Psoas muscle (tissue), 8 donors: ENCODE results near the gene NAV2. TPM values are rescaled to one million over a fixed set of nuclear protein-coding genes. Genes with fewer than 3 reads are reported as not detected.

Experiments
- ATAC-seq, 4 donors: fragments of 200-7000 bp; cut with Tn5 transposase; one replicate each; pipeline ENCODE4 v1.9.1; 2020; ENCODE audit warnings: moderate library complexity in 3 of 4, mild to moderate bottlenecking in 2 of 4
- DNase-seq, 2 donors: peaks; one replicate each; pipeline ENCODE4 v3.0.0-alpha.2; 2020
- H3K27ac ChIP-seq: fragments of 200-600 bp; one replicate; pipeline ENCODE4 v1.8.0; 2022
- H3K27me3 ChIP-seq, 3 donors: fragments of 200-600 bp in 1 of 3; one replicate each; pipeline versions ENCODE4 v1.6.1 to v1.8.0; 2013 to 2022; ENCODE audit warnings: low read length in 2 of 3, mild to moderate bottlenecking in 2 of 3, moderate library complexity in 1 of 3; ENCODE audit not compliant: insufficient read depth in 3 of 3
- H3K36me3 ChIP-seq, 2 donors: fragments of 200-600 bp in 1 of 2; one replicate each; pipeline versions ENCODE4 v1.6.1 to v1.8.0; 2013 to 2022; ENCODE audit warnings: low read depth in 1 of 2, mild to moderate bottlenecking in 1 of 2, moderate library complexity in 1 of 2; ENCODE audit not compliant: insufficient read depth in 1 of 2
- H3K4me1 ChIP-seq: fragments of 200-600 bp; one replicate; pipeline ENCODE4 v1.8.0; 2022
- H3K4me3 ChIP-seq: fragments of 200-600 bp; one replicate; pipeline ENCODE4 v1.8.0; 2022; ENCODE audit warnings: mild to moderate bottlenecking
- H3K9me3 ChIP-seq: fragments of 200-600 bp; one replicate; pipeline ENCODE4 v1.8.0; 2022
- CTCF ChIP-seq: fragments of 200-600 bp; IDR thresholded peaks from one replicate; pipeline ENCODE4 v1.8.0; 2022; ENCODE audit warnings: antibody characterized with exemption
- WGBS, 3 donors: extraction: QIAGEN DNeasy Blood & Tissue Kit; methylation state at CpG; one replicate each; pipeline versions ENCODE4 v1.1.6 to v1.1.7; 2013; 5-methylcytosine and 5-hydroxymethylcytosine counted together
- intact Hi-C, 2 donors: fragments of 100-400 bp; cut with DNase I; formaldehyde crosslinking; loops; one replicate each; pipeline versions ENCODE4 v1.11.0 to v1.14.2; 2022
- polyA plus RNA-seq, 3 donors: library from polyadenylated mRNA; stranded (reverse); fragments of 200-250 nt; gene quantifications; one replicate each; pipeline ENCODE4 v1.2.3, GENCODE V29; 2013
- total RNA-seq, 4 donors: library from RNA; stranded (reverse); fragmentation: NEBNext Ultra II Directional in 2 of 4; extraction: Animal tissue kit (Norgen Biotek cat#: 25700) in 2 of 4; gene quantifications; one replicate each; pipeline versions ENCODE4 v1.2.1 to v1.2.4, GENCODE V29; 2021 to 2023
- donor health status: healthy with polysubstance abuse.
- donor health status: DM: no; HTN: no; CAD: no; lungs with moderate emphysema.
- donor health status: Bipolar disorder and iron deficiency.
- donor health status: healthy.
- donor health status: DM: yes; HTN: yes; CAD: no.
- donor health status: DM: no; HTN: no; CAD: no.
- donor health status: DM: no; HTN: no; CAD: no.
- donor health status: DM: yes; HTN: yes; CAD: no.

The NAV2 gene
- total and polyA plus RNA-seq, 7 donors = 0.68 to 21.8 (median 2.9) TPM

- intact Hi-C loops = no loop called here
- DNase-seq (no peak), ATAC-seq (peak in 3 of 4 donors; percentile 9 to 60 (median 29))
- Histone ChIP-seq H3K9me3 (no peaks in the 10 kb centered on the region), H3K27me3 (no peaks in the 10 kb centered on the region), H3K4me3 (no peak overlapping the region), H3K36me3 (peaks cover 0 to 3% of the 10 kb centered on the region in 2 donors), H3K4me1 (peaks cover 46% of the 10 kb centered on the region), H3K27ac (peak overlapping the region; percentile 47)
- TF ChIP-seq CTCF = no peak
- WGBS, 3 donors = 65 to 83% (median 66%) methylated on average over 3 of the region's 3 CpGs
These were observed 347.5 kb downstream of the NAV2 start for GRCh38 chr11:20060181-20060580.

GRCh38 chr11:20060647-20061205 lies 348.1 kb downstream of the NAV2 start:
- 51 to 67% (median 56%) methylated on average over 7 of the region's 7 CpGs for WGBS, 3 donors
- H3K9me3 ChIP-seq = no peaks in the 10 kb centered on the region
- intact Hi-C loops = no loop called here
- no peak overlapping the region for H3K27ac ChIP-seq
- no peaks in the 10 kb centered on the region for H3K27me3 ChIP-seq
- peaks cover 0 to 3% of the 10 kb centered on the region in 2 donors for H3K36me3 ChIP-seq
- DNase-seq (no peak), ATAC-seq (peak in 2 of 4 donors; percentile 23 to 58)
- H3K4me3 ChIP-seq = no peak overlapping the region
- no peak for TF ChIP-seq CTCF
- H3K4me1 ChIP-seq = peaks cover 41% of the 10 kb centered on the region

- Histone ChIP-seq H3K27me3 (no peaks in the 10 kb centered on the region), H3K4me1 (peaks cover 31% of the 10 kb centered on the region), H3K36me3 (peaks cover 0 to 3% of the 10 kb centered on the region in 2 donors), H3K4me3 (no peak overlapping the region), H3K27ac (no peak overlapping the region), H3K9me3 (no peaks in the 10 kb centered on the region)
- DNase-seq (no peak), ATAC-seq (no peak)
- no peak for TF ChIP-seq CTCF
- WGBS, 3 donors = 96 to 98% (median 97%) methylated on average over 5 of the region's 5 CpGs
- intact Hi-C loops = no loop called here
These were observed 349.1 kb downstream of the NAV2 start for GRCh38 chr11:20061776-20062175.

- no peaks in the 10 kb centered on the region for H3K27me3 ChIP-seq
- no peak overlapping the region for H3K27ac ChIP-seq
- WGBS, 3 donors = 92 to 96% (median 94%) methylated on average over 2 of the region's 2 CpGs
- H3K9me3 ChIP-seq = no peaks in the 10 kb centered on the region
- H3K36me3 ChIP-seq = peaks cover 3 to 21% of the 10 kb centered on the region in 2 donors
- DNase-seq (no peak), ATAC-seq (no peak)
- intact Hi-C loops = no loop called here
- H3K4me3 ChIP-seq = no peak overlapping the region
- peaks cover 9% of the 10 kb centered on the region for H3K4me1 ChIP-seq
- TF ChIP-seq CTCF = no peak
These were observed 352.3 kb downstream of the NAV2 start for GRCh38 chr11:20064961-20065405.

GRCh38 chr11:20065406-20065805 lies 352.8 kb downstream of the NAV2 start:
- Histone ChIP-seq H3K9me3 (no peaks in the 10 kb centered on the region), H3K4me1 (peaks cover 6% of the 10 kb centered on the region), H3K27ac (no peak overlapping the region), H3K4me3 (no peak overlapping the region), H3K27me3 (no peaks in the 10 kb centered on the region), H3K36me3 (peaks cover 3 to 21% of the 10 kb centered on the region in 2 donors)
- intact Hi-C loops = no loop called here
- TF ChIP-seq CTCF = no peak
- 71 to 82% (median 79%) methylated on average over 2 of the region's 2 CpGs for WGBS, 3 donors
- DNase-seq (no peak), ATAC-seq (no peak)
